A673 (cell line): Measurements from ENCODE around the gene ARL11. TPM values are rescaled to one million over a fixed set of nuclear protein-coding genes. Genes with fewer than 3 reads are reported as not detected.
"Not testable (repeated sequence)": the region's sequence is repeated elsewhere in the genome, so short reads cannot be mapped to it uniquely, and the experiment has no call there.

Experiments
- BruUV-seq: library from RNA; stranded (reverse); fragments of 400-500 nt; replicated peaks from 2 replicates; lab custom pipeline; 2021; lab: Mats Ljungman, UMichigan
- CTCF ChIA-PET: fragments of 300-600 bp; sonication (Branson Sonifier 250); formaldehyde crosslinking; loops from one replicate; lab custom pipeline; 2022; ENCODE audit warnings: antibody characterized with exemption; lab: Charles Lee
- POLR2A ChIA-PET: fragments of 300-600 bp; sonication (Branson Sonifier 250); formaldehyde crosslinking; loops from one replicate; lab custom pipeline; 2022; ENCODE audit warnings: antibody characterized with exemption; ENCODE audit not compliant: low non-redundant PET; lab: Charles Lee
- DNase-seq: peaks from one replicate; pipeline ENCODE4 v3.0.0-alpha.2; 2015; ENCODE audit warnings: low spot score
- H3K27ac ChIP-seq: fragments of 200-600 bp; sonication (generic); 2 replicates; pipeline ENCODE4 v1.5.1; 2016; ENCODE audit warnings: mixed run types, low read depth, mild to moderate bottlenecking, mixed read lengths, antibody characterized with exemption, low read length; ENCODE audit not compliant: poor library complexity, severe bottlenecking
- H3K27me3 ChIP-seq: fragments of 200-600 bp; sonication (generic); replicated peaks from 2 replicates; pipeline ENCODE4 v1.6.1; 2017; ENCODE audit warnings: mixed run types, low read depth, mild to moderate bottlenecking, mixed read lengths, antibody characterized with exemption, low read length; ENCODE audit not compliant: insufficient read depth, poor library complexity
- H3K36me3 ChIP-seq: fragments of 200-600 bp; sonication (generic); 2 replicates; pipeline ENCODE4 v1.6.1; 2016; ENCODE audit warnings: mixed run types, mild to moderate bottlenecking, mixed read lengths, antibody characterized with exemption, low read length; ENCODE audit not compliant: insufficient read depth, poor library complexity, severe bottlenecking
- H3K4me1 ChIP-seq: fragments of 200-600 bp; sonication (generic); 2 replicates; pipeline ENCODE4 v1.6.1; 2017; ENCODE audit warnings: mixed run types, mild to moderate bottlenecking, mixed read lengths, antibody characterized with exemption, low read length; ENCODE audit not compliant: insufficient read depth, poor library complexity, severe bottlenecking
- H3K4me3 ChIP-seq: fragments of 200-600 bp; sonication (generic); 2 replicates; pipeline ENCODE4 v1.5.1; 2016; ENCODE audit warnings: low read depth, mixed run types, mild to moderate bottlenecking, mixed read lengths, low read length; ENCODE audit not compliant: poor library complexity, severe bottlenecking
- H3K9me3 ChIP-seq: fragments of 200-600 bp; sonication (generic); 2 replicates; pipeline ENCODE4 v1.6.1; 2016; ENCODE audit warnings: mixed run types, low read depth, mild to moderate bottlenecking, mixed read lengths, antibody characterized with exemption, low read length; ENCODE audit not compliant: poor library complexity, severe bottlenecking
- CTCF ChIP-seq: fragments of 300-800, 200-600 bp; sonication (generic); conservative IDR thresholded peaks from 2 replicates; pipeline ENCODE4 v1.5.1; 2017; ENCODE audit warnings: low read depth, mild to moderate bottlenecking, antibody characterized with exemption, low read length, moderate library complexity, mixed read lengths
- EZH2 ChIP-seq: fragments of 200-600 bp; sonication (generic); IDR thresholded peaks from 2 replicates; pipeline ENCODE4 v1.6.1; 2017; ENCODE audit warnings: borderline replicate concordance, low read depth, mild to moderate bottlenecking, mixed read lengths, antibody characterized with exemption, low read length; ENCODE audit not compliant: poor library complexity, severe bottlenecking
- intact Hi-C: fragments of 100-400 bp; cut with micrococcal nuclease; formaldehyde crosslinking; loops from one replicate; pipeline ENCODE4 v1.10.0; 2022; ENCODE audit not compliant: unreplicated experiment
- total RNA-seq: library from RNA; stranded (reverse); gene quantifications from 2 replicates; pipeline ENCODE4 v1.2.3, GENCODE V29; 2021

ARL11 gene
- total RNA-seq, 1 experiment from 2014 or later: not detected

- TF ChIP-seq EZH2 (no peak), CTCF (no peak)
- POLR2A ChIA-PET: no interaction called here
Observed at GRCh38 chr13:49608651-49609331, 19.5 kb upstream of the ARL11 start.

GRCh38 chr13:49610176-49610575 is 18.1 kb upstream of the ARL11 start:
- no peak overlapping the region for H3K4me3 ChIP-seq
- ChIA-PET POLR2A (no interaction called here), CTCF (no interaction called here)
- no TSS peak for BruUV-seq
- no peaks in the 10 kb centered on the region for H3K27me3 ChIP-seq
- H3K36me3 ChIP-seq: no peaks in the 10 kb centered on the region
- no peak overlapping the region for H3K27ac ChIP-seq
- no peak for TF ChIP-seq CTCF
- no peak for TF ChIP-seq EZH2
- H3K4me1 ChIP-seq: no peaks in the 10 kb centered on the region
- intact Hi-C loops: no loop called here
- DNase-seq: no peak
- H3K9me3 ChIP-seq: no peaks in the 10 kb centered on the region

More at GRCh38 chr13:49608651-49609331, 19.5 kb upstream of the ARL11 start:
- BruUV-seq: no TSS peak
- Histone ChIP-seq H3K4me3 (no peak overlapping the region), H3K4me1 (no peaks in the 10 kb centered on the region), H3K9me3 (no peaks in the 10 kb centered on the region), H3K36me3 (no peaks in the 10 kb centered on the region), H3K27ac (no peak overlapping the region), H3K27me3 (no peaks in the 10 kb centered on the region)
- no peak for DNase-seq
- CTCF ChIA-PET: interaction anchor here (0.6 kb wide), 1 partner anchor 33 kb away, joined by 3 read pairs; no protein-coding TSS in a partner anchor
- intact Hi-C loops: loop anchor here (5.0 to 10.0 kb wide), 2 partner anchors 164 to 371 kb away; partner anchors contain the start of genes CAB39L and SETDB2

GRCh38 chr13:49612042-49612441 is 16.3 kb upstream of the ARL11 start:
- H3K27me3 ChIP-seq, intact Hi-C loops, CTCF ChIA-PET: not testable (repeated sequence)

More at GRCh38 chr13:49612042-49612441, 16.3 kb upstream of the ARL11 start:
- H3K4me3 ChIP-seq, H3K27ac ChIP-seq, BruUV-seq, DNase-seq, POLR2A ChIA-PET, H3K36me3 ChIP-seq, H3K4me1 ChIP-seq, H3K9me3 ChIP-seq: not testable (repeated sequence)
